ENCODE data around the gene PTPRM. TPM values are rescaled to one million over a fixed set of nuclear protein-coding genes. Genes with fewer than 3 reads are reported as not detected.

PTPRM gene
- total RNA-seq, 1 donor from 2014 or later = 1.00 TPM

- no peak for ATAC-seq (ENCODE audit: low read depth)
- intact Hi-C loops (cut with micrococcal nuclease) = no loop called here
- Mint-ChIP-seq H3K27ac (no peak overlapping the region), H3K4me1 (no peaks in the 10 kb centered on the region), H3K27me3 (no peaks in the 10 kb centered on the region), H3K36me3 (ENCODE audit: low read depth) (no peaks in the 10 kb centered on the region), H3K9me3 (no peaks in the 10 kb centered on the region), H3K4me3 (no peak overlapping the region)
- TF ChIP-seq, protein P1, sequence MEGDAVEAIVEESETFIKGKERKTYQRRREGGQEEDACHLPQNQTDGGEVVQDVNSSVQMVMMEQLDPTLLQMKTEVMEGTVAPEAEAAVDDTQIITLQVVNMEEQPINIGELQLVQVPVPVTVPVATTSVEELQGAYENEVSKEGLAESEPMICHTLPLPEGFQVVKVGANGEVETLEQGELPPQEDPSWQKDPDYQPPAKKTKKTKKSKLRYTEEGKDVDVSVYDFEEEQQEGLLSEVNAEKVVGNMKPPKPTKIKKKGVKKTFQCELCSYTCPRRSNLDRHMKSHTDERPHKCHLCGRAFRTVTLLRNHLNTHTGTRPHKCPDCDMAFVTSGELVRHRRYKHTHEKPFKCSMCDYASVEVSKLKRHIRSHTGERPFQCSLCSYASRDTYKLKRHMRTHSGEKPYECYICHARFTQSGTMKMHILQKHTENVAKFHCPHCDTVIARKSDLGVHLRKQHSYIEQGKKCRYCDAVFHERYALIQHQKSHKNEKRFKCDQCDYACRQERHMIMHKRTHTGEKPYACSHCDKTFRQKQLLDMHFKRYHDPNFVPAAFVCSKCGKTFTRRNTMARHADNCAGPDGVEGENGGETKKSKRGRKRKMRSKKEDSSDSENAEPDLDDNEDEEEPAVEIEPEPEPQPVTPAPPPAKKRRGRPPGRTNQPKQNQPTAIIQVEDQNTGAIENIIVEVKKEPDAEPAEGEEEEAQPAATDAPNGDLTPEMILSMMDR (IDR thresholded peaks at IDR 0.05) = no peak
- ChIA-PET CTCF (no interaction called here), POLR2A (no interaction called here)
- DNase-seq = no peak
Measured at GRCh38 chr18:8229040-8229439, 661.9 kb downstream of the PTPRM start.

- CTCF ChIA-PET = no interaction called here
- intact Hi-C loops (cut with micrococcal nuclease) = no loop called here
- Mint-ChIP-seq H3K27me3 (no peaks in the 10 kb centered on the region), H3K4me3 (no peak overlapping the region), H3K4me1 (no peaks in the 10 kb centered on the region), H3K27ac (no peak overlapping the region), H3K9me3 (no peaks in the 10 kb centered on the region), H3K36me3 (ENCODE audit: low read depth) (no peaks in the 10 kb centered on the region)
- DNase-seq (no peak), ATAC-seq (ENCODE audit: low read depth) (no peak)
- POLR2A ChIA-PET = no interaction called here
- TF ChIP-seq, protein P1 (IDR thresholded peaks at IDR 0.05) = no peak
Measured at GRCh38 chr18:8229787-8230186, 662.7 kb downstream of the PTPRM start.

GRCh38 chr18:8231316-8231715 is 664.2 kb downstream of the PTPRM start:
- Mint-ChIP-seq H3K4me3 (no peak overlapping the region), H3K9me3 (no peaks in the 10 kb centered on the region), H3K4me1 (no peaks in the 10 kb centered on the region), H3K36me3 (ENCODE audit: low read depth) (no peaks in the 10 kb centered on the region), H3K27ac (no peak overlapping the region), H3K27me3 (no peaks in the 10 kb centered on the region)
- DNase-seq = no peak
- ChIA-PET POLR2A (no interaction called here), CTCF (no interaction called here)
- TF ChIP-seq, protein P1 (IDR thresholded peaks at IDR 0.05) = no peak
- no peak for ATAC-seq (ENCODE audit: low read depth)
- intact Hi-C loops (cut with micrococcal nuclease) = no loop called here

DNA sequence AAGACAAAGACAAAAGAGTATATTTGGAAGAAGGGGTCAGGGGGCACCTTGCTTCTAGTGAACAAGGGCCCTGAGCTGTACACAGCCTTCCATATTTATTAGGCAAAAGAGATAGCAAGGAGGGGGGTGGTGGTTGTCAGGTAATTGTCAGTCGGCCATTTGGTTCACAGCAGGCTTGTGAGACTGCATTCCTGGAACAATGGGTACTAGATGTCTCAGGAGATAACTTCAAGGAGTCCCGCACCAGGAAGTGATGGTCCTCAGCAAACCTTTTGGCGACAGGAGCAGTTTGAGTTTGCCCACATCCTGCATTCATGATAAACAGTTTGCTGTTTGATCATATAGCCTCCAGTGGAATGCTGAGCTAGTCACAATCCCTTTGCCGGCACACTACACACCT is 665.7 kb downstream of the PTPRM start:
- ChIA-PET CTCF (no interaction called here), POLR2A (no interaction called here)
- TF ChIP-seq, protein P1 (IDR thresholded peaks at IDR 0.05) = no peak
- Mint-ChIP-seq H3K4me1 (no peaks in the 10 kb centered on the region), H3K4me3 (no peak overlapping the region), H3K27me3 (peaks cover 1% of the 10 kb centered on the region), H3K9me3 (peaks cover 2% of the 10 kb centered on the region), H3K27ac (no peak overlapping the region), H3K36me3 (ENCODE audit: low read depth) (no peaks in the 10 kb centered on the region)
- DNase-seq (no peak), ATAC-seq (ENCODE audit: low read depth) (no peak)
- intact Hi-C loops (cut with micrococcal nuclease) = no loop called here

DNA sequence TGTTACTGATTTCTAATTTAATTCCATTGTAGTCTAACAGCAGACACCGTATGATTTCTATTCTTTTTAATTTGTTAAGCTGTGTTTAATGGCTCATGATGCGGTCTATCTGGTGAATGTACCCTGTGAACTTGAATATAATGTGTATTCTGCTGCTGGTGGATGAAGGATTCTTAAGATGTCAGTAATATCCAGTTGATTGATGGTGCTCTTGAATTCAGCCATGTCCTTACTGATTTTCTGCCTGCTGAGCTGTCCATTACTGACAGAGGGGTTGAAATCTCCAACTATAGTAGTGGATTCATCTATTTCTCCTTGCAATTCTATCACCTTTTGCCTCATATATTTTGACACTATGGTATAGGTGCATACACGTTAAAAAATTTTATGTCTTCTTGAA is 668.8 kb downstream of the PTPRM start:
- ChIA-PET CTCF (no interaction called here), POLR2A (no interaction called here)
- no peaks in the 10 kb centered on the region for H3K4me1 Mint-ChIP-seq
- TF ChIP-seq, protein P1 (IDR thresholded peaks at IDR 0.05) = no peak
- peaks cover 2% of the 10 kb centered on the region for H3K9me3 Mint-ChIP-seq
- H3K27ac Mint-ChIP-seq = no peak overlapping the region
- H3K27me3 Mint-ChIP-seq = peaks cover 1% of the 10 kb centered on the region
- H3K4me3 Mint-ChIP-seq = no peak overlapping the region
- ATAC-seq (ENCODE audit: low read depth) = no peak
- intact Hi-C loops (cut with micrococcal nuclease) = no loop called here
- DNase-seq = no peak
- H3K36me3 Mint-ChIP-seq (ENCODE audit: low read depth) = no peaks in the 10 kb centered on the region

Data from activated B cell treated with CpG ODN at 0.5 μM for 24 hours (primary cell).